Liver (tissue), 9 donors: ENCODE measurements around the gene PSEN1. TPM values are rescaled to one million over a fixed set of nuclear protein-coding genes. Genes with fewer than 3 reads are reported as not detected.

Experiments
- DNase-seq: peaks from one replicate; pipeline ENCODE4 v3.0.0-alpha.2; 2017; ENCODE audit warnings: low spot score
- H3K27ac ChIP-seq, 2 donors: one replicate each; pipeline ENCODE4 v1.7.0; 2013; ENCODE audit warnings: inconsistent platforms in 2 of 2, low read length in 2 of 2, control low read depth in 1 of 2, low read depth in 1 of 2, mild to moderate bottlenecking in 1 of 2
- H3K27me3 ChIP-seq, 4 donors: one replicate each; pipeline versions ENCODE4 v1.6.1 to v1.7.0; 2013; ENCODE audit warnings: low read length in 3 of 4, inconsistent platforms in 1 of 4, mild to moderate bottlenecking in 1 of 4, moderate library complexity in 1 of 4; ENCODE audit not compliant: control insufficient read depth in 4 of 4, insufficient read depth in 4 of 4
- H3K36me3 ChIP-seq, 4 donors: one replicate each; pipeline versions ENCODE4 v1.6.1 to v1.7.0; 2013; ENCODE audit warnings: low read length in 3 of 4, mild to moderate bottlenecking in 3 of 4, low read depth in 1 of 4, moderate library complexity in 1 of 4; ENCODE audit not compliant: control insufficient read depth in 4 of 4, insufficient read depth in 3 of 4
- H3K4me1 ChIP-seq, 4 donors: one replicate each; pipeline versions ENCODE4 v1.6.1 to v1.7.0; 2013; ENCODE audit warnings: low read length in 3 of 4, mild to moderate bottlenecking in 3 of 4, moderate library complexity in 1 of 4; ENCODE audit not compliant: control insufficient read depth in 4 of 4, insufficient read depth in 4 of 4
- H3K4me3 ChIP-seq, 3 donors: one replicate each; pipeline versions ENCODE4 v1.6.1 to v1.7.0; 2013; ENCODE audit warnings: low read length in 3 of 3, control low read depth in 1 of 3, low read depth in 1 of 3, mild to moderate bottlenecking in 1 of 3
- H3K9ac ChIP-seq, 2 donors: one replicate each; pipeline ENCODE4 v1.7.0; 2013; ENCODE audit warnings: low read length in 2 of 2, mild to moderate bottlenecking in 2 of 2, moderate library complexity in 2 of 2, control low read depth in 1 of 2, low read depth in 1 of 2
- H3K9me3 ChIP-seq, 4 donors: one replicate each; pipeline versions ENCODE4 v1.6.1 to v1.7.0; 2013; ENCODE audit warnings: low read length in 3 of 4; ENCODE audit not compliant: control insufficient read depth in 4 of 4
- CTCF ChIP-seq: fragments of 150-350 bp; IDR thresholded peaks from 2 replicates; pipeline ENCODE4 v1.5.1; 2017; ENCODE audit warnings: improper control_type of control experiment, low read depth, low read length; ENCODE audit not compliant: missing input control
- FOXA1 ChIP-seq: IDR thresholded peaks from 2 replicates; pipeline ENCODE4 v1.6.1; 2016; ENCODE audit warnings: antibody characterized with exemption
- FOXA2 ChIP-seq: IDR thresholded peaks from 2 replicates; pipeline ENCODE4 v1.6.1; 2016; ENCODE audit warnings: antibody characterized with exemption
- GABPA ChIP-seq, 2 donors: IDR thresholded peaks in 1 of 2; conservative IDR thresholded peaks in 1 of 2; 2 replicates each; pipeline ENCODE4 v1.6.1; 2016; ENCODE audit warnings: antibody characterized with exemption in 2 of 2, mild to moderate bottlenecking in 1 of 2, moderate library complexity in 1 of 2
- HNF4A ChIP-seq, 2 donors: conservative IDR thresholded peaks; 2 replicates each; pipeline ENCODE4 v1.6.1; 2016; ENCODE audit warnings: antibody characterized with exemption in 2 of 2, mild to moderate bottlenecking in 2 of 2
- JUND ChIP-seq, 2 donors: IDR thresholded peaks; 2 replicates each; pipeline ENCODE4 v1.6.1; 2016; ENCODE audit warnings: antibody characterized with exemption in 2 of 2
- MAX ChIP-seq: IDR thresholded peaks from 2 replicates; pipeline ENCODE4 v1.6.1; 2016; ENCODE audit warnings: antibody characterized with exemption
- RAD21 ChIP-seq, 2 donors: IDR thresholded peaks; 2 replicates each; pipeline ENCODE4 v1.6.1; 2016; ENCODE audit warnings: antibody characterized with exemption in 2 of 2, mild to moderate bottlenecking in 2 of 2
- REST ChIP-seq: IDR thresholded peaks from 2 replicates; pipeline ENCODE4 v1.6.1; 2016; ENCODE audit warnings: antibody characterized with exemption, mild to moderate bottlenecking
- TAF1 ChIP-seq: conservative IDR thresholded peaks from 2 replicates; pipeline ENCODE4 v1.6.1; 2016; ENCODE audit warnings: antibody characterized with exemption, mild to moderate bottlenecking
- YY1 ChIP-seq: IDR thresholded peaks from 2 replicates; pipeline ENCODE4 v1.6.1; 2016; ENCODE audit warnings: antibody characterized with exemption, mild to moderate bottlenecking
- WGBS: extraction: QIAGEN DNeasy Blood & Tissue Kit; methylation state at CpG from one replicate; pipeline ENCODE4 v1.1.7; 2013; 5-methylcytosine and 5-hydroxymethylcytosine counted together
- polyA plus RNA-seq, 2 donors: library from polyadenylated mRNA; stranded (reverse) in 1 of 2; unstranded in 1 of 2; fragments of 200-250 nt in 1 of 2; fragments of >200 nt in 1 of 2; fragmentation: Nextera tagmentation in 1 of 2; extraction: Ambion mirVana in 1 of 2; gene quantifications; one replicate each; pipeline versions ENCODE4 v1.2.1 to v1.2.3, GENCODE V29; 2013 to 2015
- total RNA-seq, 2 donors: library from RNA; depleted of rRNA; stranded (reverse); fragments of >200 nt; gene quantifications; one replicate each; pipeline ENCODE4 v1.2.3, GENCODE V29; 2014
- donor health status: healthy.
- donor health status: healthy.
- donor health status: healthy.
- donor health status: healthy.
- donor health status: healthy.

PSEN1 gene
- total and polyA plus RNA-seq, 4 donors = 10.4 to 36.2 (median 19.9) TPM

GRCh38 chr14:73125169-73125588 lies 11.1 kb upstream of the PSEN1 start:
- Histone ChIP-seq H3K27ac (no peak overlapping the region), H3K4me3 (no peak overlapping the region), H3K9me3 (no peaks in the 10 kb centered on the region), H3K4me1 (no peaks in the 10 kb centered on the region), H3K27me3 (no peaks in the 10 kb centered on the region), H3K36me3 (peaks cover 0 to 18% (median 16%) of the 10 kb centered on the region in 4 donors), H3K9ac (no peak overlapping the region)
- no peak for DNase-seq
- TF ChIP-seq HNF4A (conservative IDR thresholded peaks at IDR 0.05) = no peak
- WGBS = 85% methylated on average over 5 of the region's 5 CpGs

GRCh38 chr14:73125746-73126145 lies 10.6 kb upstream of the PSEN1 start:
- no peak overlapping the region for H3K4me3 ChIP-seq
- H3K27ac ChIP-seq = no peak overlapping the region
- no peak overlapping the region for H3K9ac ChIP-seq
- no peaks in the 10 kb centered on the region for H3K9me3 ChIP-seq
- no peak for DNase-seq
- H3K36me3 ChIP-seq = peaks cover 0 to 13% (median 12%) of the 10 kb centered on the region in 4 donors
- H3K27me3 ChIP-seq = no peaks in the 10 kb centered on the region
- no peak for TF ChIP-seq YY1
- TF ChIP-seq JUND (IDR thresholded peaks at IDR 0.05) = no peak
- H3K4me1 ChIP-seq = no peaks in the 10 kb centered on the region
- WGBS = 94% methylated on average over 3 of the region's 3 CpGs

- Histone ChIP-seq H3K27me3 (no peaks in the 10 kb centered on the region), H3K9ac (no peak overlapping the region), H3K4me1 (peaks cover 5 to 16% (median 9%) of the 10 kb centered on the region in 4 donors), H3K27ac (no peak overlapping the region), H3K4me3 (no peak overlapping the region), H3K9me3 (no peaks in the 10 kb centered on the region), H3K36me3 (peaks cover 0 to 2% (median 0%) of the 10 kb centered on the region in 4 donors)
- no peak for DNase-seq
- 95% methylated on average over 3 of the region's 3 CpGs for WGBS
- TF ChIP-seq HNF4A (conservative IDR thresholded peaks at IDR 0.05) (no peak), RAD21 (IDR thresholded peaks at IDR 0.05) (no peak), REST (no peak), FOXA2 (no peak), MAX (no peak), JUND (IDR thresholded peaks at IDR 0.05) (no peak), GABPA (IDR thresholded peaks at IDR 0.05 in 1 of 2, conservative IDR thresholded peaks at IDR 0.05 in 1 of 2) (no peak), CTCF (no peak), FOXA1 (no peak), TAF1 (no peak)
Observed at GRCh38 chr14:73133795-73134194, 2.5 kb upstream of the PSEN1 start.
